GM23248 (cell line): Measurements from ENCODE around the gene IRF6. TPM values are rescaled to one million over a fixed set of nuclear protein-coding genes. Genes with fewer than 3 reads are reported as not detected.

Experiments
- DNase-seq: peaks from one replicate; pipeline ENCODE4 v3.0.0-alpha.2; 2015
- H2AFZ ChIP-seq: fragments of 200-600 bp; sonication (generic); 2 replicates; pipeline ENCODE4 v1.6.1; 2016; ENCODE audit warnings: antibody characterized with exemption
- H3F3A ChIP-seq: fragments of 200-600 bp; sonication (generic); 2 replicates; pipeline ENCODE4 v1.6.1; 2016; ENCODE audit warnings: mild to moderate bottlenecking, antibody characterized with exemption, mixed run types; ENCODE audit not compliant: insufficient read depth
- H3K27ac ChIP-seq: fragments of 200-600 bp; sonication (generic); 2 replicates; pipeline ENCODE4 v1.5.1; 2016; ENCODE audit warnings: mild to moderate bottlenecking
- H3K27me3 ChIP-seq: fragments of 200-600 bp; sonication (generic); replicated peaks from 2 replicates; pipeline ENCODE4 v1.6.1; 2016; ENCODE audit warnings: mild to moderate bottlenecking; ENCODE audit not compliant: insufficient read depth
- H3K36me3 ChIP-seq: fragments of 200-600 bp; sonication (generic); 2 replicates; pipeline ENCODE4 v1.6.1; 2016; ENCODE audit warnings: low read depth, mild to moderate bottlenecking
- H3K4me1 ChIP-seq: fragments of 200-600 bp; sonication (generic); 2 replicates; pipeline ENCODE4 v1.6.1; 2016; ENCODE audit warnings: mild to moderate bottlenecking; ENCODE audit not compliant: insufficient read depth
- H3K4me2 ChIP-seq: fragments of 200-600 bp; sonication (generic); one replicate; pipeline ENCODE4 v1.6.1; 2016; ENCODE audit warnings: mild to moderate bottlenecking; ENCODE audit not compliant: unreplicated experiment
- H3K4me3 ChIP-seq: fragments of 200-600 bp; sonication (generic); 2 replicates; pipeline ENCODE4 v1.5.1; 2016; ENCODE audit warnings: mild to moderate bottlenecking
- H3K79me2 ChIP-seq: fragments of 200-600 bp; sonication (generic); 2 replicates; pipeline ENCODE4 v1.6.1; 2016; ENCODE audit warnings: mild to moderate bottlenecking; ENCODE audit not compliant: insufficient read depth
- H3K9ac ChIP-seq: fragments of 200-600 bp; sonication (generic); 2 replicates; pipeline ENCODE4 v1.6.1; 2016; ENCODE audit warnings: mild to moderate bottlenecking
- H3K9me2 ChIP-seq: fragments of 200-600 bp; sonication (generic); 2 replicates; pipeline ENCODE4 v1.6.1; 2016; ENCODE audit warnings: mixed run types, mild to moderate bottlenecking, moderate library complexity; ENCODE audit not compliant: insufficient read depth
- H3K9me3 ChIP-seq: fragments of 200-600 bp; sonication (generic); one replicate; pipeline ENCODE4 v1.6.1; 2017; ENCODE audit warnings: low read depth
- H4K20me1 ChIP-seq: fragments of 200-600 bp; sonication (generic); 2 replicates; pipeline ENCODE4 v1.6.0; 2016; ENCODE audit not compliant: insufficient read depth
- EZH2 ChIP-seq: fragments of 200-600 bp; sonication (generic); IDR thresholded peaks from 2 replicates; pipeline ENCODE4 v1.6.1; 2018; ENCODE audit warnings: antibody characterized with exemption, mild to moderate bottlenecking; ENCODE audit not compliant: insufficient read depth, poor library complexity, severe bottlenecking
- EZH2phosphoT487 ChIP-seq: fragments of 200-600 bp; sonication (generic); IDR thresholded peaks from 2 replicates; pipeline ENCODE4 v1.6.1; 2018; ENCODE audit warnings: antibody characterized with exemption, moderate library complexity, mild to moderate bottlenecking, low read depth; ENCODE audit not compliant: insufficient read depth
- WGBS, 2 experiments: methylation state at CpG; one replicate each; pipeline ENCODE4 v1.1.6; 2015 to 2017; ENCODE audit warnings: low lambda C conversion rate in 2 of 2, low coverage in 1 of 2; ENCODE audit errors: missing lambda C conversion rate in 2 of 2; 5-methylcytosine and 5-hydroxymethylcytosine counted together
- in situ Hi-C: fragments of 300-500 bp; cut with MboI; formaldehyde crosslinking; loops from 2 replicates; pipeline ENCODE4 v1.15.0; 2020
- polyA plus RNA-seq: library from polyadenylated mRNA; unstranded; fragments of >200 nt; fragmentation: Nextera tagmentation; extraction: Ambion mirVana; gene quantifications from 2 replicates; pipeline ENCODE4 v1.2.1, GENCODE V29; 2016
- total RNA-seq: library from RNA; depleted of rRNA; stranded (reverse); fragments of >200 nt; shearing (Covaris generic); gene quantifications from 2 replicates; pipeline ENCODE4 v1.2.3, GENCODE V29; 2014

The IRF6 gene
- total and polyA plus RNA-seq, 2 experiments from 2014 or later = 0.84 to 1.3 TPM

- DNase-seq = peak; percentile 97
- in situ Hi-C loops = no loop called here
- Histone ChIP-seq H3K4me3 (no peak overlapping the region), H3F3A (peaks cover 18% of the 10 kb centered on the region), H3K9me2 (no peaks in the 10 kb centered on the region), H3K79me2 (no peaks in the 10 kb centered on the region), H3K4me2 (peak overlapping the region; percentile 27), H4K20me1 (no peaks in the 10 kb centered on the region), H3K27me3 (no peaks in the 10 kb centered on the region), H3K27ac (peak overlapping the region; percentile 39; the same call in 1 of the 2 replicates), H3K36me3 (no peaks in the 10 kb centered on the region), H3K4me1 (peaks cover 18% of the 10 kb centered on the region), H3K9me3 (no peaks in the 10 kb centered on the region), H3K9ac (no peak overlapping the region), H2AFZ (no peak overlapping the region)
- TF ChIP-seq EZH2phosphoT487 (no peak), EZH2 (no peak)
These were observed 2.2 kb upstream of the IRF6 start for GRCh38 chr1:209808059-209808581.

GRCh38 chr1:209807509-209807908, 1.6 kb upstream of the IRF6 start:
- Histone ChIP-seq H3K4me1 (peaks cover 18% of the 10 kb centered on the region), H3K36me3 (no peaks in the 10 kb centered on the region), H3K27me3 (no peaks in the 10 kb centered on the region), H3K27ac (peak overlapping the region; percentile 39), H4K20me1 (no peaks in the 10 kb centered on the region), H3K79me2 (no peaks in the 10 kb centered on the region), H3K9me3 (no peaks in the 10 kb centered on the region), H3K4me2 (peak overlapping the region; percentile 27), H3K4me3 (no peak overlapping the region), H3F3A (peaks cover 18% of the 10 kb centered on the region), H2AFZ (no peak overlapping the region), H3K9me2 (no peaks in the 10 kb centered on the region), H3K9ac (no peak overlapping the region)
- no peak for TF ChIP-seq EZH2phosphoT487
- no peak for TF ChIP-seq EZH2
- in situ Hi-C loops = no loop called here
- no peak for DNase-seq
- WGBS, 2 experiments = 93 to 98% methylated on average over 4 of the region's 4 CpGs

- no peak overlapping the region for H3K27ac ChIP-seq
- H3K4me3 ChIP-seq = peak overlapping the region; percentile 64; the same call in 1 of the 2 replicates
- TF ChIP-seq EZH2phosphoT487 (no peak), EZH2 (no peak)
- H3F3A ChIP-seq = peaks cover 18% of the 10 kb centered on the region
- H3K4me2 ChIP-seq = peak overlapping the region; percentile 62
- peak overlapping the region; percentile 80 for H2AFZ ChIP-seq
- in situ Hi-C loops = no loop called here
- 28 to 37% methylated on average over 18 to 19 of the region's 19 CpGs for WGBS, 2 experiments
- no peak overlapping the region for H3K9ac ChIP-seq
- H3K9me2 ChIP-seq = no peaks in the 10 kb centered on the region
- DNase-seq = no peak
- H3K4me1 ChIP-seq = peaks cover 26% of the 10 kb centered on the region
- no peaks in the 10 kb centered on the region for H3K27me3 ChIP-seq
- no peaks in the 10 kb centered on the region for H3K79me2 ChIP-seq
- H3K36me3 ChIP-seq = no peaks in the 10 kb centered on the region
- H4K20me1 ChIP-seq = no peaks in the 10 kb centered on the region
- H3K9me3 ChIP-seq = no peaks in the 10 kb centered on the region
These were observed 581 bp downstream of the IRF6 start for GRCh38 chr1:209805341-209805781.

GRCh38 chr1:209803568-209803967, 2.4 kb downstream of the IRF6 start:
- Histone ChIP-seq H3K4me3 (no peak overlapping the region), H3K4me1 (peaks cover 23% of the 10 kb centered on the region), H3K27ac (no peak overlapping the region), H3K9me2 (no peaks in the 10 kb centered on the region), H4K20me1 (no peaks in the 10 kb centered on the region), H2AFZ (no peak overlapping the region), H3K27me3 (no peaks in the 10 kb centered on the region), H3F3A (peaks cover 14% of the 10 kb centered on the region), H3K4me2 (no peak overlapping the region), H3K36me3 (no peaks in the 10 kb centered on the region), H3K9me3 (no peaks in the 10 kb centered on the region), H3K9ac (no peak overlapping the region), H3K79me2 (no peaks in the 10 kb centered on the region)
- TF ChIP-seq EZH2phosphoT487 = no peak
- TF ChIP-seq EZH2 = no peak
- no peak for DNase-seq
- in situ Hi-C loops = no loop called here
- WGBS, 2 experiments = 91 to 95% methylated on average over 1 of the region's 1 CpG

- Histone ChIP-seq H3K4me3 (no peak overlapping the region), H2AFZ (no peak overlapping the region), H3K4me2 (no peak overlapping the region), H3F3A (peaks cover 8% of the 10 kb centered on the region), H3K36me3 (no peaks in the 10 kb centered on the region), H3K27ac (no peak overlapping the region), H3K79me2 (no peaks in the 10 kb centered on the region), H3K9me2 (no peaks in the 10 kb centered on the region), H3K4me1 (peaks cover 23% of the 10 kb centered on the region), H3K9me3 (no peaks in the 10 kb centered on the region), H3K27me3 (no peaks in the 10 kb centered on the region), H3K9ac (no peak overlapping the region), H4K20me1 (no peaks in the 10 kb centered on the region)
- 67 to 71% methylated on average over 4 of the region's 4 CpGs for WGBS, 2 experiments
- no peak for DNase-seq
- TF ChIP-seq EZH2phosphoT487 (no peak), EZH2 (no peak)
- in situ Hi-C loops = no loop called here
These were observed 3.2 kb downstream of the IRF6 start for GRCh38 chr1:209802780-209803152.
